GM10266 (cell line): ENCODE measurements around the gene RRM1.

Experiments used
- DNase-seq: peaks from one replicate; pipeline ENCODE4 v3.0.0; 2012; ENCODE audit errors: extremely low spot score
- TF ChIP-seq, protein P1 (sequence below): IDR thresholded peaks from 2 replicates; pipeline ENCODE4 v1.5.1; 2012; ENCODE audit warnings: mild to moderate bottlenecking, low read depth; ENCODE audit not compliant: control insufficient read depth, insufficient read depth; ENCODE audit errors: missing control alignments

RRM1 gene

DNA sequence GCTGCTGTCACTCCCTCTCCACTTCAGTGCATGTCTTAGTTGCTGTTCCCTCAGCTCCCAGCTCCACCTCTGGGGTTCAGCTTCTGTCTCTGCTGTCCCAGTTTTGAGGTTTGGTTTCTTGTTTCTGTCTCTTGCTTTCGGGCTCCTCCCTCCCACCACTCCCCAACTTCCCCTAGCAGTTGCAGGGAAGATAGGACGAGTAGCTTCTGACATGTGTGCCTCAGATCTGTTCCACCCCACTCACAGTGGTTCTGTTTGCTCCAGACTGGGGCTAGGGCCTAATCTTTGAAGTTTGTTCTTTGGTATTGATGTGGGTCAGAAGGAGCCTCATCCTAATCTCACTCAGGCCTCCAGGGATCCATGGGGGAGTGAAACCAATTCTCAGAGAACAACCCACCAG is 2.6 kb upstream of the RRM1 start:
- TF ChIP-seq, protein P1, sequence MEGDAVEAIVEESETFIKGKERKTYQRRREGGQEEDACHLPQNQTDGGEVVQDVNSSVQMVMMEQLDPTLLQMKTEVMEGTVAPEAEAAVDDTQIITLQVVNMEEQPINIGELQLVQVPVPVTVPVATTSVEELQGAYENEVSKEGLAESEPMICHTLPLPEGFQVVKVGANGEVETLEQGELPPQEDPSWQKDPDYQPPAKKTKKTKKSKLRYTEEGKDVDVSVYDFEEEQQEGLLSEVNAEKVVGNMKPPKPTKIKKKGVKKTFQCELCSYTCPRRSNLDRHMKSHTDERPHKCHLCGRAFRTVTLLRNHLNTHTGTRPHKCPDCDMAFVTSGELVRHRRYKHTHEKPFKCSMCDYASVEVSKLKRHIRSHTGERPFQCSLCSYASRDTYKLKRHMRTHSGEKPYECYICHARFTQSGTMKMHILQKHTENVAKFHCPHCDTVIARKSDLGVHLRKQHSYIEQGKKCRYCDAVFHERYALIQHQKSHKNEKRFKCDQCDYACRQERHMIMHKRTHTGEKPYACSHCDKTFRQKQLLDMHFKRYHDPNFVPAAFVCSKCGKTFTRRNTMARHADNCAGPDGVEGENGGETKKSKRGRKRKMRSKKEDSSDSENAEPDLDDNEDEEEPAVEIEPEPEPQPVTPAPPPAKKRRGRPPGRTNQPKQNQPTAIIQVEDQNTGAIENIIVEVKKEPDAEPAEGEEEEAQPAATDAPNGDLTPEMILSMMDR, result no peak
- DNase-seq, result peak; percentile 24

DNA sequence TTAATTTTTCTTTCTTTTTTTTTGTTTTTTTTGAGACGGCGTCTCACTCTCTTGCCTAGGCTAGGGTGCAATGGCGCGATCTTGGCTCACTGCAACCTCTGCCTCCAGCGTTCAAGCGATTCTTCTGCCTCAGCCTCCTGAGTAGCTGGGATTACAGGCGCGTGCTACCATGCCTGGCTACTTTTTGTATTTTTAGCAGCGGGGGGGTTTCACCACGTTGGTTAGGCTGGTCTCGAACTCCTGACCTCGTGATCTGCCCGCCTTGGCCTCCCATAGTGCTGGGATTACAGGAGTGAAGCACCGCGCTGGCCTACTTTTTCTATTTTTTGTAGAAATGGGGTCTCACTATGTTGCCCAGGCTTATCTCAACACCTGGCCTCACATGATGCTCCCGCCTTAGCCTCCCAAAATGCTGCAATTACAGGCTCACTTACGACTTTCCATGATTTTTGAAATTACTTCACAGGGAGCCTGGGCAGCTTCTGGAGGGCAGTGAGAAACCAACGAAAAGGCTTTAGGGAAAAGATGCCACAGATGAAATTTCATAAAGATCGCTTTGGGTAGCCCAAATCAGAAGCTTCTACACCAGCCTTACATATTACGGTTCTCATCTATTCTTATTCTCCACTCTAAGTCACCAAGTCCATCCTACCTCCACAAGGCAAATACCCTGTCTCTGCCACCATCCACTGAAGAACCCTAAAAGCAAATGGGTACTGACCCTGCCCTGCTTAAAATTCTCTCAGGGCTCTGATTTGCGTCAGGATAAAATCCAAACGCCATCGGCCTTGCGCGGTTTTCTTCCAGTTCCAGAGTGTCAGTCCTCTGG is 866 bp upstream of the RRM1 start:
- TF ChIP-seq, protein P1, result no peak
- no peak for DNase-seq

DNA sequence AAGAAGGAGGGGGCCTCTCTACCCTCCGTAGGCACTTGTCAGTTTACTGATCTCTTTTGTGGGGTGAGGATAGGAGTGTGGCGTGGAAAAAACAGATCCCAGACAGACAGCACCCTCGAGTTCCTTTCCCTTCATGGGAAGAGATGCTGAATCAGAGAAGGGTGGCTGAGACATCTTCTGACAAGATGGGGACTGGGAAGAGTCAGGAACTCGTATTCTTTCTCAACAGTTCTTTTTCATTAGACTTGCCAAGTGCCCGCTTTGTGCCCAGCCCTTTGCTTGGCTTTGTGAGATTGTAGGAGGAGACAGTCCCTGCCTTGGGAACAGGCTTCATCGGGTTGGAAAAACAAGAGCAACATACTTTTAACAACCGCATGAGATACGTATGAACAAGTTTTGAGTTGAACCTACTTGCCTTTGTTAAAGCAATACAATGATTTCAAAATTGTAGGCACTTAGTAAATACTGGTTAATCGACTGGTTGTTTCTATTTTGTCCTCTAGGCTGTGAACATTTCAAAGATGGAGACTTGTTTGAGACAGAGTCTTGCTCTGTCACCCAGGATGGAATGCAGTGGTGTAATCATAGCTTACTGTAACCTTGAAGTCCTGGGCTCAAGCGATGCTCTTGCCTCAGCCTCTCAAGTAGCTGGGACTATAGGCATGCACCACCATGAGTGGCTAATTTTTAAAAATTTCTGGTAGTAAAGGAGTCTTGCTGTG is 1.1 kb downstream of the RRM1 start:
- DNase-seq, result no peak

GRCh38 chr11:4098026-4098621 is 3.5 kb downstream of the RRM1 start:
- no peak for DNase-seq
- TF ChIP-seq, protein P1, result no peak

More for the DNA sequence above, 1.1 kb downstream of the RRM1 start:
- TF ChIP-seq, protein P1, result no peak

DNA sequence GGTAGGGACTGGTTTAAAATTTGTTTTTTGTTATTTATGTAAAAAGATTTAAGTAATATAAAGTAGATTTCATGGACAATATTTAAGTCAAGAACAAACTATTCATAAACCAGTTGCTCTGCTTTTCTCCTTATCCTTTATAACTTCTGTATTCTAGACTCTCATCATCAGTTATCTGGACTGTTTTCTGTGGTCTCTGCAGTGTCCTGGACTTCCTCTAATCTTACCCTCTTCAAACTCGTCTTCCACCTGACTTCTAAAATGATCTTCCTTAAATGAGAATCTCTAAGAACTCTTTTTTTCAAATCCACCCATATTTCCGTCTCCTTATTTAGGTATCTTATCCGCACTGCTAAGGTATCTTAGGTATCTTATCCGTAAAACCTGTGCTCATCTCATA is 8.1 kb downstream of the RRM1 start:
- no peak for DNase-seq
- TF ChIP-seq, protein P1, result no peak

GRCh38 chr11:4103269-4103668 is 8.7 kb downstream of the RRM1 start:
- DNase-seq, result no peak
- TF ChIP-seq, protein P1, result no peak
